DMS 273 treated with DMSO at 0.1 percent for 48 hours (cell line): ENCODE data around the gene CNTNAP5.

ENCODE experiments used
- DNase-seq: peaks from one replicate; lab custom pipeline; 2025; lab: John Stamatoyannopoulos, UW

The CNTNAP5 gene

DNA sequence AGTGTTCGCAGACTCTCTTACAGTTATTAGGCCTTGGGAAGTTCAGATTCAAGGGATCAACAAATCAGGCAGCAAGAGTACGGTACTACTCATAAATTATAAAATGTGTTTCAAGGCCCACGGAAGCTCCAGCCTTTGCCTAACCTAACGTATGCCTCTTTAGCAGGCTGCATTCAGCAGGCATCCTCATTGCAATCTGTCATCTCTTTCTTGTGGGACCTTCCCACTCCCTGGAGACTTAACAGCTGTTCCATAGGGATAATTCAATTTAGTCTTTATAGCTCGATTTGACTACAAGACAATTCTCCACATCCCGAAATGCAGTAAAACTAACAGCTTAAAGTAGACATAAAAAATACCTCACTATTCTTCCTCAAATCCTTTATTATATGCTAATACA lies 453.7 kb downstream of the CNTNAP5 start:
- DNase-seq, result no peak

GRCh38 chr2:124480958-124481357 lies 455.9 kb downstream of the CNTNAP5 start:
- DNase-seq, result no peak

- DNase-seq, result no peak
These were observed 457.0 kb downstream of the CNTNAP5 start for GRCh38 chr2:124482044-124482443.

DNA sequence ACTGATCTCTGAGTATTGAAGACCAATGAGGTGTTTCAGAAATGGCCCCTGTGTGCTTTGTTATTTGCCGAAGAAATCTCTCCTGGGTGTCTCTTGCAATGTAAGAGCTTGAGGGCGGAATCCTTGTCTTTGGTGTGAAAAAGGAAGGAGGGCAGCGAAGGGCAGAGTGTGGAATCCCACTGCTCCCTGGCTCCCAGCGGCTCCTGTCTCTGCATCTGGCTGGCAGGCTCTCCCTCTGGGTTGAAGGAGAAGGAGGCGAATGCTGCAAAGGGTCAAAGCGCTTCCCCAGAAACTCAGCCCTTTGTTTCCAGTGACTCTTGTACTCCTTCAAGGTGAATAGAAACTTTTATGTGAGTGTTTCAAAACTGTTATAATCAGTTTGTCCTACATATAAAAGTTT lies 457.5 kb downstream of the CNTNAP5 start:
- no peak for DNase-seq

GRCh38 chr2:124485659-124486058 lies 460.6 kb downstream of the CNTNAP5 start:
- no peak for DNase-seq

DNA sequence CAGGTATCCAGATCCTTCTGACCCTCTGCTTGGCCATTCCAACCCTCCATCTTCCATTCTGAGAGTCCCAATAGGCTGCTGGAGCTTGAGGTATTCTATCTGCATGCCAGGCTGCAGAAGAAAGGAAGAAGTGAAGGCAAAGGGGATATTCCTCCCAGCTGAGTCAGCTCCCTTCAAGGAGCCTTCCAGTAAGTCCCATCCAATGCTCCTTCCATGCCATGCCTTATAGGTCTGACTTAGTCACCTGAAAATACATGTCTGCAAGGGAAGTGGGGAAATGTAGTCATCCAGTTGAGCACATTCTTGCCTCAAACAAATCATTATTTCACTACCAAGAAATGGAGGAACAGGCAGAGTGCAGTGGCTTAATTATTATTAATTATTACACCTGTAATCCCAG lies 464.6 kb downstream of the CNTNAP5 start:
- DNase-seq, result no peak

DNA sequence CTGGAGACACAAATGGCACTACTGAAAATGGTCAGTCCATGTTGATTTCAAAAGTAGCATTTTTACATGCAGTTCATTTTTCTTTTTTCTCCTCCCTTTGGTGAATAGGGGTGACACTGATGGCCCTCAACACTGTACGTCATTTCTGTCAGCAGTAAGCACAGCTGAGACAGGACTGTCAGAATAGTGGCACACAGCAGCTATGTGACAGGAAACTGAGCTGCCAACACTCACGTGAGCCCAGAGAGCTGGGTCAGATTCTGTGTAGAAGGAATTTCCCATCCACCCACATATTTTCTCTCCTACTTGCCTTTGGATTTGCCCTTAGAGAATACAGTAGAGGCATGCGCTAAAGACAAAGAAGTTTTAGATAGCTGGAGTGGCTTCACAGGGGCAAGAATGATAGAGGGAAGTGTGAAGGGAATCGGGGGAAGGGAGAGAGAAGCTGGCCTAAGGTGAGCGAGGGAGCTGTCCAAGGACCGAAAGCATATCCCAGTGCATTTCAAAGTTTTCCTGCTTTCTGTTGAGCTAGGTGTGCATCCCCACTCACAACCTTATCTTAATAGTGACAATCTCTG lies 476.6 kb downstream of the CNTNAP5 start:
- no peak for DNase-seq

GRCh38 chr2:124514236-124514635 lies 489.1 kb downstream of the CNTNAP5 start:
- DNase-seq, result no peak

- no peak for DNase-seq
These were observed 495.9 kb downstream of the CNTNAP5 start for GRCh38 chr2:124520953-124521352.

GRCh38 chr2:124523096-124523495 lies 498.0 kb downstream of the CNTNAP5 start:
- no peak for DNase-seq

DNA sequence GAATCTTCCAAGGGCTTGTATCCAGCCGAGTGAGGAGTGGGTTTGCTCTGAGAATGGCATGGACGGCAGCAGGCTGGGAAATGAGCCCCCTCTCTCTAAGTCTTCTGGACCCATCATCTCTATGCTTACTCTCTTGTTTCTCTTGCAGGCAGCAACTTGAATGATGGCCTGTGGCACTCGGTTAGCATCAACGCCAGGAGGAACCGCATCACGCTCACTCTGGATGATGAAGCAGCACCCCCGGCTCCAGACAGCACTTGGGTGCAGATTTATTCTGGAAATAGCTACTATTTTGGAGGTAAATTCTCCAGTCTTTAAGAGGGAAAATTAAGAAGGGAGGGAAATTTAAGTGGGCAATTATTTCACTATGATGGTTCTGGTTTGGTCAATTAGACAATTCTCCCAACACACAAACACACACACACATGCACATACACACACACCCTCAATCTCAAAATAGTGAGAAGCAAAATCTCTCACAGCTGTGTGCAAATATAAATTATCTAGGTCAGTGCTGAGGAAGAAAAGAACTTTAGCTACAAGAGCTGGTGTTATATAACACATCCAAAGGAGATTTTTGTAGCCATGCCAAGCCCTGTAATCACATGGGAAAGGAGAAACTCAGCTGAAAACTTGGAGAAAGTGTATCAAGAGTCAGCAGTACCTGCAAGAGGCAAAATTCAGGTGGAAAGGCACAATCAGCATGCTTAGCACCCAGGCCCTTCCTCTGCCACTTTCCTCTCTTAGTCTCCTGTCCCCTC lies 499.2 kb downstream of the CNTNAP5 start:
- DNase-seq, result no peak

GRCh38 chr2:124526221-124526620 lies 501.1 kb downstream of the CNTNAP5 start:
- no peak for DNase-seq

DNA sequence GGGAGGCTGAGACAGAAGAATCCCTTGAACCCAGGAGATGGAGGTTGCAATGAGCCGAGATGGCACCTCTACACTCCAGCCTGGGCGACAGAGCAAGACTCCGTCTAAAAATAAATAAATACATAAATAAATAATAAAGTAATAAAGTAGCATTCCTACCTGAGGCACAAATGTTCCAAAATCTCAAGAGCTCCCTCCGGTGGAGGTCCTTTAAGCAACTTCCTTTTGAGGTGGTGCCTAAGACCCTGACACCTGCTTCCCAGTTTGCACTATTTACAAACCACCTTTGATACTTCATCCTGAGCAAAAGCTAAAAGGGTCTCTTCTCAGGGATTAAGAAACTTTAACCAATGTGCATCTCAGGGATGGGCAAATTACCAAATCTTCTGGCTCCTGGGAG lies 505.1 kb downstream of the CNTNAP5 start:
- no peak for DNase-seq

GRCh38 chr2:124533226-124533954 lies 508.3 kb downstream of the CNTNAP5 start:
- DNase-seq, result no peak

DNA sequence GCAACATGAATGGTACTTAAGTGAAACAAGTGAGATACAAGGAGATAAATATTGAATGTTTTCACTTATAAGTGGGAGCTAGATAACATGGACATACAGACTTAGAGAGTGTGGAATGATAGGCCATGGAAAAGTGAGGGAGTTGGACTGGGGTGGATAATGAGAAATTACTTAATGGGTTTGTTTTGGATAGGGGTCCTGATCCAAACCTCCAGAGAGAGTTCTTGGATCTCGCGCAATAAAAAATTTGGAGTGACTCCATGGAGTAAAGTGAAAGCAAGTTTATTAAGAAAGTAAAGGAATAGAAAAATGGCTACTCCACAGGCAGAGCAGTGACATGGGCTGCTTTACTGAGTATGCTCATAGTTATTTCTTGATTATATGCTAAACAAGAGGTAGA lies 508.9 kb downstream of the CNTNAP5 start:
- DNase-seq, result no peak

- DNase-seq, result no peak
These were observed 510.7 kb downstream of the CNTNAP5 start for GRCh38 chr2:124535816-124536215.

GRCh38 chr2:124536591-124536990 lies 511.5 kb downstream of the CNTNAP5 start:
- no peak for DNase-seq

- DNase-seq, result no peak
These were observed 513.5 kb downstream of the CNTNAP5 start for GRCh38 chr2:124538549-124538948.

- DNase-seq, result no peak
These were observed 515.7 kb downstream of the CNTNAP5 start for GRCh38 chr2:124540805-124541204.

DNA sequence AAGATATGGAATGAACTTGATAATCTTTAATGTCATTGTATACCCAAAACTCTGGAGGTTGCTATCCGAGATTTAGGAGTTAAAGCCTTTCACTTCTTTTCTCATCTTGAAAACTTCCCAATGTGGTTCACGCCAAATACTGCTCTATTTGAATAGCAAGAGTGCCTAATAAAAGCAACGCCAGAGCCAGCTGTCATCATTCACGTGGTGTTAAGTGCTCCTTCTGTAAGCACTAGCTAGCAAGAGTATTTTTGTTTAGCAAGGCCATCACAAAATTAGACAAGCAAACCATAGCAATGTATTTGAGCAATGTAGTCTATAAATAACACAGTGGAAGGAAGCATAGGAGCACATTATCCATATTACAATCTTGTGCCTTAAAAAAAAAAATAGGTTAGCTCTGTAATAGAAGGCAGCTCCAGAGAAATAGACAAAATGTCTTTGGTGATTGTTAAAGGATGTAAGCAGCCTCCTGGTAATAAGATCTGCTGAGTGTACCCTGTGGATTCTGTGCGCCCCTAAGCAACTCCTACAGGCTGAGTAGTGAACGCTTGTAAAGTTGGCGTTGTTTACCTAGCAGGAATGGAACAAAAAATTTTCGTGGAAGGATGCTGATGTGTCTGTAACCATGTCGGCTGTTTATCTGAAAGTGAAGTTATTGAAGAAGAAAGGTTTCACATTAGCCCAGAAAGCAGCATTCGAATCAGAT lies 518.0 kb downstream of the CNTNAP5 start:
- DNase-seq, result no peak

- DNase-seq, result no peak
These were observed 522.6 kb downstream of the CNTNAP5 start for GRCh38 chr2:124547700-124548099.

- DNase-seq, result no peak
These were observed 533.3 kb downstream of the CNTNAP5 start for GRCh38 chr2:124558277-124558905.
